ENCODE measurements around the gene ORC3.

The ORC3 gene

DNA sequence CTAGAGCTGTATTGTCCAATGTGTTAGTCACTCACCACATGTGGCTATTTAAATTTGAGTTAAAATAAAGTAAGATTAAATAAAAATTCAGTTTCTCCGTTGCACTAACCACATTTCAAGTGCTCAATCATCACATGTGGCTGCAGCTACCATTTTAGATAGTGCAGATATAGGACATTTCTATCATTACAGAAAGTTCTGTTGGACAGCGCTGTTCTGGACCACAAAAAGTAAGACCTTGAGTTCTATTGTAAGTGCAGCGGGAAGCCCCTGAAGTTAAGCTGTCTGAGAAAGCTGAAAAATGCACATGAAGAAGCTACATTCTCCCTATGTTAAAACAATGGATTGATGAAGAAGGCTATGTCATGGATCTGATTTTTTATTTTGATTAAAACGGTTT is 1.1 kb downstream of the ORC3 start:
- H2BK15ac ChIP-seq (ENCODE audit: low read depth, poor library complexity, severe bottlenecking), result no peak overlapping the region
- H3K14ac ChIP-seq (ENCODE audit: low read length in 2 of 2), result no peak overlapping the region
- H2AK5ac ChIP-seq (ENCODE audit: low read length, severe bottlenecking), result no peak overlapping the region
- H3K4me1 ChIP-seq (ENCODE audit: control insufficient read depth, insufficient read depth, low read depth, low read length), result peaks cover 6% of the 10 kb centered on the region
- H3K18ac ChIP-seq (ENCODE audit: low read depth in 1 of 2, low read length in 2 of 2), result no peak overlapping the region
- H4K91ac ChIP-seq (ENCODE audit: low read length), result no peak overlapping the region
- H3K23ac ChIP-seq (ENCODE audit: low read length in 2 of 2), result no peak overlapping the region
- no peak overlapping the region for H2BK12ac ChIP-seq (ENCODE audit: low read length in 2 of 2)
- H3K9ac ChIP-seq (ENCODE audit: low read length), result peak overlapping the region; percentile 98
- 74% methylated on average over 4 of the region's 4 CpGs for WGBS
- no peak overlapping the region for H3K27ac ChIP-seq (ENCODE audit: low read length, poor library complexity, severe bottlenecking)
- H3K27me3 ChIP-seq (ENCODE audit: control insufficient read depth in 1 of 2, insufficient read depth in 1 of 2, low read length in 2 of 2), result no peaks in the 10 kb centered on the region
- no peak overlapping the region for H3K4ac ChIP-seq (ENCODE audit: low read depth in 1 of 2, low read length in 2 of 2)
- DNase-seq, result peak; percentile 13
- H3K36me3 ChIP-seq (ENCODE audit: control insufficient read depth in 1 of 2, insufficient read depth in 2 of 2, low read depth in 1 of 2, low read length in 2 of 2), result peaks cover 0 to 23% of the 10 kb centered on the region in 2 experiments
- peak overlapping the region in 1 of 2 experiments; percentile 90 for H3K4me3 ChIP-seq (ENCODE audit: insufficient read depth in 1 of 2, low read depth in 1 of 2, low read length in 2 of 2)
- peak overlapping the region; percentile 64 for H3K4me2 ChIP-seq (ENCODE audit: low read length, poor library complexity, severe bottlenecking)
- H4K8ac ChIP-seq (ENCODE audit: low read length), result no peak overlapping the region
- no peak overlapping the region for H2BK120ac ChIP-seq (ENCODE audit: low read depth, low read length)
- H3K9me3 ChIP-seq (ENCODE audit: control insufficient read depth, low read length), result no peaks in the 10 kb centered on the region
- H2BK5ac ChIP-seq (ENCODE audit: low read depth, low read length, poor library complexity, severe bottlenecking), result no peak overlapping the region
- H3K79me1 ChIP-seq (replicated peaks; ENCODE audit: low read length, poor library complexity, severe bottlenecking), result peaks cover 13% of the 10 kb centered on the region
- no peak overlapping the region for H2AFZ ChIP-seq (ENCODE audit: low read depth, low read length)

DNA sequence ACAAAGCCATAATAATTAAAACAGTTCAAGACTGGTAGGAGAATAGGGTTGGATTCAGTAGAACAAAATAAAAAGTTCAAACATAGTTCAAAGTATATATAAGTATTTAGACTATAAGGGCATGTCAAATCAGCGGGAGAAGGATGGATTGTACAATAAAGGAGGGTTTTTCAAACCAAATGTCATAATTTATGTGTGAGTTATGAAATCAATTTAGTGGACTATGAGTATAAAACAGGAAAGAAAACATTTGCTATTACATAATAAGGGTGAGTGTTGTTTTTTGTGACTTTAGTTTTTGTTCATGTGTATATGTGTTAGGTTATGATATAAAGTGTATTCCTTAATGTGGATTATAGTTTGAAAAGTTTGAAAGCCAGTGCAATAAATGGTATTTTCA is 10.6 kb downstream of the ORC3 start:
- no peak overlapping the region for H3K23ac ChIP-seq (ENCODE audit: low read length in 2 of 2)
- no peak overlapping the region for H3K27ac ChIP-seq (ENCODE audit: low read length, poor library complexity, severe bottlenecking)
- H3K27me3 ChIP-seq (ENCODE audit: control insufficient read depth in 1 of 2, insufficient read depth in 1 of 2, low read length in 2 of 2), result no peaks in the 10 kb centered on the region
- H3K79me1 ChIP-seq (replicated peaks; ENCODE audit: low read length, poor library complexity, severe bottlenecking), result peaks cover 9% of the 10 kb centered on the region
- no peak overlapping the region for H2BK5ac ChIP-seq (ENCODE audit: low read depth, low read length, poor library complexity, severe bottlenecking)
- no peak overlapping the region for H2BK15ac ChIP-seq (ENCODE audit: low read depth, poor library complexity, severe bottlenecking)
- no peak overlapping the region for H3K4me3 ChIP-seq (ENCODE audit: insufficient read depth in 1 of 2, low read depth in 1 of 2, low read length in 2 of 2)
- H4K91ac ChIP-seq (ENCODE audit: low read length), result no peak overlapping the region
- WGBS, result 100% methylated on average over 1 of the region's 1 CpG
- no peaks in the 10 kb centered on the region for H3K4me1 ChIP-seq (ENCODE audit: control insufficient read depth, insufficient read depth, low read depth, low read length)
- H3K36me3 ChIP-seq (ENCODE audit: control insufficient read depth in 1 of 2, insufficient read depth in 2 of 2, low read depth in 1 of 2, low read length in 2 of 2), result peaks cover 0 to 36% of the 10 kb centered on the region in 2 experiments
- H3K9ac ChIP-seq (ENCODE audit: low read length), result no peak overlapping the region
- H3K14ac ChIP-seq (ENCODE audit: low read length in 2 of 2), result no peak overlapping the region
- no peak overlapping the region for H2BK12ac ChIP-seq (ENCODE audit: low read length in 2 of 2)
- H3K4me2 ChIP-seq (ENCODE audit: low read length, poor library complexity, severe bottlenecking), result no peak overlapping the region
- no peak overlapping the region for H2AFZ ChIP-seq (ENCODE audit: low read depth, low read length)
- DNase-seq, result no peak
- H2BK120ac ChIP-seq (ENCODE audit: low read depth, low read length), result no peak overlapping the region
- H4K8ac ChIP-seq (ENCODE audit: low read length), result no peak overlapping the region
- no peak overlapping the region for H3K4ac ChIP-seq (ENCODE audit: low read depth in 1 of 2, low read length in 2 of 2)
- no peaks in the 10 kb centered on the region for H3K9me3 ChIP-seq (ENCODE audit: control insufficient read depth, low read length)
- no peak overlapping the region for H3K18ac ChIP-seq (ENCODE audit: low read depth in 1 of 2, low read length in 2 of 2)
- H2AK5ac ChIP-seq (ENCODE audit: low read length, severe bottlenecking), result no peak overlapping the region

DNA sequence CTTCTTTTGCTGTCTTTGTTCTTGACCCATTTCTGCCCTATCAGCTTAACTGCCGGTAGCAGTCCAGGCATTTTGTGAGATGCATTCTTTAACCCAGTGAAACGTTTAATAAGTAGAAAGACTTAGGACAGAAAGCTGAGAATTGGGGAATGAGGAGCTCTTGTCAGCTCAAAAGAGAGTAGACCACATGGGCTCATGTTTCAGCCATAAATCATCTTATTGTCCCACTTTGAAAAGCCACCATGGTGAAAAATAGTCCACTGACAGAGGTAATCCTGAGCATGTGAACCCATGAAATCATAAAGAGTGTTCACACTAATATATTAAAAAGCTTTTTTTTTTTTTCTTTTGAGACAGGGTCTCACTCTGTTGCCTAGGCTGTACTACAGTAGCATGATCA is 16.3 kb downstream of the ORC3 start:
- H3K9ac ChIP-seq (ENCODE audit: low read length), result no peak overlapping the region
- H3K36me3 ChIP-seq (ENCODE audit: control insufficient read depth in 1 of 2, insufficient read depth in 2 of 2, low read depth in 1 of 2, low read length in 2 of 2), result peaks cover 6 to 65% of the 10 kb centered on the region in 2 experiments
- no peaks in the 10 kb centered on the region for H3K27me3 ChIP-seq (ENCODE audit: control insufficient read depth in 1 of 2, insufficient read depth in 1 of 2, low read length in 2 of 2)
- no peak overlapping the region for H3K27ac ChIP-seq (ENCODE audit: low read length, poor library complexity, severe bottlenecking)
- peaks cover 3% of the 10 kb centered on the region for H3K79me1 ChIP-seq (replicated peaks; ENCODE audit: low read length, poor library complexity, severe bottlenecking)
- no peak overlapping the region for H3K4ac ChIP-seq (ENCODE audit: low read depth in 1 of 2, low read length in 2 of 2)
- no peak overlapping the region for H3K18ac ChIP-seq (ENCODE audit: low read depth in 1 of 2, low read length in 2 of 2)
- H3K9me3 ChIP-seq (ENCODE audit: control insufficient read depth, low read length), result no peaks in the 10 kb centered on the region
- H3K14ac ChIP-seq (ENCODE audit: low read length in 2 of 2), result no peak overlapping the region
- DNase-seq, result no peak
- WGBS, result 100% methylated on average over 2 of the region's 2 CpGs
- no peak overlapping the region for H2AFZ ChIP-seq (ENCODE audit: low read depth, low read length)
- H3K4me2 ChIP-seq (ENCODE audit: low read length, poor library complexity, severe bottlenecking), result no peak overlapping the region
- no peak overlapping the region for H3K23ac ChIP-seq (ENCODE audit: low read length in 2 of 2)
- no peak overlapping the region for H2BK120ac ChIP-seq (ENCODE audit: low read depth, low read length)
- H2BK12ac ChIP-seq (ENCODE audit: low read length in 2 of 2), result no peak overlapping the region
- no peak overlapping the region for H4K91ac ChIP-seq (ENCODE audit: low read length)
- H3K4me1 ChIP-seq (ENCODE audit: control insufficient read depth, insufficient read depth, low read depth, low read length), result no peaks in the 10 kb centered on the region
- no peak overlapping the region for H2BK5ac ChIP-seq (ENCODE audit: low read depth, low read length, poor library complexity, severe bottlenecking)
- no peak overlapping the region for H3K4me3 ChIP-seq (ENCODE audit: insufficient read depth in 1 of 2, low read depth in 1 of 2, low read length in 2 of 2)
- no peak overlapping the region for H2AK5ac ChIP-seq (ENCODE audit: low read length, severe bottlenecking)
- no peak overlapping the region for H2BK15ac ChIP-seq (ENCODE audit: low read depth, poor library complexity, severe bottlenecking)
- H4K8ac ChIP-seq (ENCODE audit: low read length), result no peak overlapping the region

DNA sequence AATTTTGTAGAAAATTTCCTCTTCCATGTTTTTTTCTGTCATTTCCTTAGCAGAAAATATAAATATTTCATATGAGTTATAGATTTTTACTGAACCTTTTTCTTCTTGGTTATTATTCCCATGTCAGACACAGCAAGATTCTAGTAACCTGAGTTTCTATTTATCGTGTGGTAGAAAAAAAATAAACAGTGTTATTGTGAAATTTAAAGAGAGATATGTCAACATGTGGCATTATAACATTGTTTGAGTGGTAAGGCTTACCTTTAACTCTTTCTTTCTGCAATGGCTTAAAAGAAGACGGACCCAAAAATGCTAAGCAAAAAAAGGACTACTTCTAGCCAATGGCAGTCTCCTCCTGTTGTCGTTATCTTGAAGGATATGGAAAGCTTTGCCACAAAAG is 18.9 kb downstream of the ORC3 start:
- no peak for DNase-seq
- Histone ChIP-seq H3K9ac (ENCODE audit: low read length) (no peak overlapping the region), H4K8ac (ENCODE audit: low read length) (no peak overlapping the region), H2BK15ac (ENCODE audit: low read depth, poor library complexity, severe bottlenecking) (no peak overlapping the region), H3K18ac (ENCODE audit: low read depth in 1 of 2, low read length in 2 of 2) (no peak overlapping the region), H2AK5ac (ENCODE audit: low read length, severe bottlenecking) (no peak overlapping the region), H3K4me1 (ENCODE audit: control insufficient read depth, insufficient read depth, low read depth, low read length) (no peaks in the 10 kb centered on the region), H2BK12ac (ENCODE audit: low read length in 2 of 2) (no peak overlapping the region), H3K4ac (ENCODE audit: low read depth in 1 of 2, low read length in 2 of 2) (no peak overlapping the region), H3K79me1 (replicated peaks; ENCODE audit: low read length, poor library complexity, severe bottlenecking) (peaks cover 2% of the 10 kb centered on the region), H3K9me3 (ENCODE audit: control insufficient read depth, low read length) (no peaks in the 10 kb centered on the region), H3K23ac (ENCODE audit: low read length in 2 of 2) (no peak overlapping the region), H3K14ac (ENCODE audit: low read length in 2 of 2) (no peak overlapping the region), H3K4me2 (ENCODE audit: low read length, poor library complexity, severe bottlenecking) (no peak overlapping the region), H2BK5ac (ENCODE audit: low read depth, low read length, poor library complexity, severe bottlenecking) (no peak overlapping the region), H2AFZ (ENCODE audit: low read depth, low read length) (no peak overlapping the region), H4K91ac (ENCODE audit: low read length) (no peak overlapping the region), H3K36me3 (ENCODE audit: control insufficient read depth in 1 of 2, insufficient read depth in 2 of 2, low read depth in 1 of 2, low read length in 2 of 2) (peaks cover 12 to 72% of the 10 kb centered on the region in 2 experiments), H3K27me3 (ENCODE audit: control insufficient read depth in 1 of 2, insufficient read depth in 1 of 2, low read length in 2 of 2) (no peaks in the 10 kb centered on the region), H2BK120ac (ENCODE audit: low read depth, low read length) (no peak overlapping the region), H3K4me3 (ENCODE audit: insufficient read depth in 1 of 2, low read depth in 1 of 2, low read length in 2 of 2) (no peak overlapping the region), H3K27ac (ENCODE audit: low read length, poor library complexity, severe bottlenecking) (no peak overlapping the region)
- 100% methylated on average over 1 of the region's 3 CpGs for WGBS
